Stimulated activated CD4-positive, alpha-beta T cell treated with anti-CD3 and anti-CD28 coated beads, Interleukin-4, amount 100 ng/mL, for 1 hour (primary cell): ENCODE results near the gene CDK17.
"Not testable (repeated sequence)": the region's sequence is repeated elsewhere in the genome, so short reads cannot be mapped to it uniquely, and the experiment has no call there.

Source experiments
- DNase-seq: peaks from one replicate; pipeline ENCODE4 v3.0.0-alpha.2; 2020

CDK17 gene

GRCh38 chr12:96416033-96416799 lies 16.0 kb upstream of the CDK17 start:
- DNase-seq, result no peak

GRCh38 chr12:96414637-96415036 lies 14.4 kb upstream of the CDK17 start:
- DNase-seq, result no peak

GRCh38 chr12:96412431-96412830 lies 12.2 kb upstream of the CDK17 start:
- no peak for DNase-seq

GRCh38 chr12:96409731-96410130 lies 9.5 kb upstream of the CDK17 start:
- DNase-seq, result no peak

GRCh38 chr12:96408993-96409392 lies 8.8 kb upstream of the CDK17 start:
- DNase-seq, result no peak

GRCh38 chr12:96407429-96408097 lies 7.3 kb upstream of the CDK17 start:
- not testable (repeated sequence) for DNase-seq

GRCh38 chr12:96404696-96405095 lies 4.5 kb upstream of the CDK17 start:
- no peak for DNase-seq

GRCh38 chr12:96403870-96404269 lies 3.6 kb upstream of the CDK17 start:
- no peak for DNase-seq

GRCh38 chr12:96402522-96402921 lies 2.3 kb upstream of the CDK17 start:
- not testable (repeated sequence) for DNase-seq

GRCh38 chr12:96402061-96402460 lies 1.8 kb upstream of the CDK17 start:
- peak; percentile 14 for DNase-seq

- peak; percentile 39 for DNase-seq
These were observed 1.0 kb upstream of the CDK17 start for GRCh38 chr12:96401076-96401871.

GRCh38 chr12:96400631-96401075 lies 414 bp upstream of the CDK17 start:
- no peak for DNase-seq

- peak; percentile 74 for DNase-seq
These were observed 920 bp downstream of the CDK17 start for GRCh38 chr12:96399120-96399918.

- no peak for DNase-seq
These were observed 1.7 kb downstream of the CDK17 start for GRCh38 chr12:96398424-96399119.

GRCh38 chr12:96397756-96398423 lies 2.3 kb downstream of the CDK17 start:
- DNase-seq, result no peak

- no peak for DNase-seq
These were observed 3.3 kb downstream of the CDK17 start for GRCh38 chr12:96396914-96397313.

GRCh38 chr12:96396209-96396608 lies 4.0 kb downstream of the CDK17 start:
- no peak for DNase-seq

GRCh38 chr12:96395236-96395635 lies 5.0 kb downstream of the CDK17 start:
- DNase-seq, result no peak

- DNase-seq, result not testable (repeated sequence)
These were observed 7.0 kb downstream of the CDK17 start for GRCh38 chr12:96393229-96393628.

GRCh38 chr12:96392397-96392796 lies 7.8 kb downstream of the CDK17 start:
- no peak for DNase-seq

- no peak for DNase-seq
These were observed 12.3 kb downstream of the CDK17 start for GRCh38 chr12:96387981-96388380.
